ENCODE results near the gene NPHP4. TPM values are rescaled to one million over a fixed set of nuclear protein-coding genes. Genes with fewer than 3 reads are reported as not detected.

NPHP4 gene
- total RNA-seq, 2 experiments from 2014 or later = 6.2 to 7.7 TPM

- Histone ChIP-seq H3K9me3 (ENCODE audit: control insufficient read depth in 1 of 2, insufficient read depth in 1 of 2, low read length in 2 of 2) (peaks cover 0 to 26% of the 10 kb centered on the region in 2 experiments), H3K4me1 (ENCODE audit: insufficient read depth, low read length) (no peaks in the 10 kb centered on the region), H3K36me3 (ENCODE audit: insufficient read depth, low read length) (no peaks in the 10 kb centered on the region), H3K4me3 (ENCODE audit: low read length) (no peak overlapping the region), H3K27ac (ENCODE audit: low read depth in 1 of 2, low read length in 2 of 2) (no peak overlapping the region), H3K27me3 (ENCODE audit: control insufficient read depth in 1 of 2, insufficient read depth in 2 of 2, low read length in 2 of 2) (no peaks in the 10 kb centered on the region)
- ATAC-seq (ENCODE audit: poor library complexity) (no peak), DNase-seq (no peak)
- H3K4me3 Mint-ChIP-seq = no peak overlapping the region
- TF ChIP-seq CTCF (IDR thresholded peaks at IDR 0.05) = no peak
- no peaks in the 10 kb centered on the region for H3K9me3 Mint-ChIP-seq
- POLR2A ChIA-PET = no interaction called here
- CTCF ChIA-PET = no interaction called here
- no peak overlapping the region for H3K27ac Mint-ChIP-seq
- H3K36me3 Mint-ChIP-seq (ENCODE audit: low read depth) = no peaks in the 10 kb centered on the region
- H3K4me1 Mint-ChIP-seq (ENCODE audit: low read depth) = no peaks in the 10 kb centered on the region
- peaks cover 12% of the 10 kb centered on the region for H3K27me3 Mint-ChIP-seq
- intact Hi-C loops (cut with DNase I, micrococcal nuclease) = no loop called here
Measured at GRCh38 chr1:5844442-5844841, 147.8 kb downstream of the NPHP4 start.

DNA sequence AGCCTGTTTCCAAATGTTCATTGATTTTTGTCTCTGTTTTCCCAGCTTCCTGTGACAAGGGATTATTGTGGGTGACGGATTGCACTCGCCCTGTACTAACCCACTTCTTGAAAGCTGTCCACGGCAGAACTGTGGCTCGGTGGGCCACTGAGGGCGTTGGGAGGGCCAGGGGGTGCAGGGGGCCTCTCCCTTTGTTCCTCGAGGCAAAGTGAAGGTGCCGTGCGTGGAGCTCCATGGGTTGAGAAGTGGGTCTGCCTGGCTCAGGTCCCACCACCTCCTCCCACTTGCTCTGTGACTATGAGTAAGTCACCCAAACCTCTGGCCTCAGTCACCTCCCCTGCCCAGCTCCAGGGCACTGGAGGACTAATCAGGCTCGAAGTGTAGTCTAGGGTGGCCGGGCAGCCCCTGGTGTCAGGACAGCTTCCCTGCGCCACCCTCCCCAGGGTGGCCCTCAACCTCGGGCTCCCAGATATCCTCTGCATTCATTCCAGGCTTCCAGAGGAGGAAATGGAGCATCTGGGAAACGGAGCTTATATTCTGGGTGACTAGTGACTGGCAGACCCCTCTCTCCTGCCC, 148.6 kb downstream of the NPHP4 start:
- no peak overlapping the region for H3K27ac ChIP-seq (ENCODE audit: low read depth in 1 of 2, low read length in 2 of 2)
- H3K4me3 ChIP-seq (ENCODE audit: low read length) = no peak overlapping the region
- H3K36me3 ChIP-seq (ENCODE audit: insufficient read depth, low read length) = no peaks in the 10 kb centered on the region
- POLR2A ChIA-PET = no interaction called here
- H3K9me3 ChIP-seq (ENCODE audit: control insufficient read depth in 1 of 2, insufficient read depth in 1 of 2, low read length in 2 of 2) = peaks cover 0 to 26% of the 10 kb centered on the region in 2 experiments
- Mint-ChIP-seq H3K9me3 (no peaks in the 10 kb centered on the region), H3K4me1 (ENCODE audit: low read depth) (no peaks in the 10 kb centered on the region), H3K27me3 (peaks cover 12% of the 10 kb centered on the region), H3K36me3 (ENCODE audit: low read depth) (no peaks in the 10 kb centered on the region), H3K4me3 (no peak overlapping the region), H3K27ac (no peak overlapping the region)
- H3K27me3 ChIP-seq (ENCODE audit: control insufficient read depth in 1 of 2, insufficient read depth in 2 of 2, low read length in 2 of 2) = no peaks in the 10 kb centered on the region
- H3K4me1 ChIP-seq (ENCODE audit: insufficient read depth, low read length) = no peaks in the 10 kb centered on the region
- DNase-seq (no peak), ATAC-seq (ENCODE audit: poor library complexity) (no peak)
- intact Hi-C loops (cut with DNase I, micrococcal nuclease) = no loop called here
- CTCF ChIA-PET = no interaction called here
- no peak for TF ChIP-seq CTCF (IDR thresholded peaks at IDR 0.05)

DNA sequence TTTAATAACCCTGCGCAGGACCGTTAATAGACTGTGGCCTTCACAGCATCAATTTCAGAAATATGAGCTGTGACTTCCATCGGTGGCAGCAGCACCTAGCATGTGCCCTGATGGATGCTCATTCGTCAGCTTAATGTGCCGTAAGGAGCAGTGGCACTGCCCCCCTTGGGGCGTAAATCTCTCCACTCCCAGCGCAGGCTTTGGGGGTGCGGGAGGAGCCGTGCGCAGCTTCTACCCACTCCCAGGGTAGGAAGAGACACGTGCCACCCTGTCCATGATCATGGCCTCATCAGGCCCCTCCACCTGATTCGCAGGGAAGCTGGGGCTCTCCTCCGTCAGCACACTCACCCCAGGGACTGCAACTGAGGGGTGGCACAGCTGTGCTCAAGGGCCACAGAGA, 149.5 kb downstream of the NPHP4 start:
- ATAC-seq (ENCODE audit: poor library complexity) (no peak), DNase-seq (no peak)
- Histone ChIP-seq H3K36me3 (ENCODE audit: insufficient read depth, low read length) (no peaks in the 10 kb centered on the region), H3K9me3 (ENCODE audit: control insufficient read depth in 1 of 2, insufficient read depth in 1 of 2, low read length in 2 of 2) (peaks cover 0 to 26% of the 10 kb centered on the region in 2 experiments), H3K4me1 (ENCODE audit: insufficient read depth, low read length) (no peaks in the 10 kb centered on the region), H3K4me3 (ENCODE audit: low read length) (no peak overlapping the region), H3K27me3 (ENCODE audit: control insufficient read depth in 1 of 2, insufficient read depth in 2 of 2, low read length in 2 of 2) (no peaks in the 10 kb centered on the region), H3K27ac (ENCODE audit: low read depth in 1 of 2, low read length in 2 of 2) (no peak overlapping the region)
- Mint-ChIP-seq H3K27ac (no peak overlapping the region), H3K4me3 (no peak overlapping the region), H3K9me3 (no peaks in the 10 kb centered on the region), H3K4me1 (ENCODE audit: low read depth) (no peaks in the 10 kb centered on the region), H3K36me3 (ENCODE audit: low read depth) (no peaks in the 10 kb centered on the region), H3K27me3 (peaks cover 12% of the 10 kb centered on the region)
- intact Hi-C loops (cut with DNase I, micrococcal nuclease) = no loop called here
- CTCF ChIA-PET = no interaction called here
- POLR2A ChIA-PET = no interaction called here
- TF ChIP-seq CTCF (IDR thresholded peaks at IDR 0.05) = no peak

Data from CD4-positive, alpha-beta T cell (primary cell).